SH-SY5Y (cell line): ENCODE results near the gene AHI1.

Source experiments
- GATA2 ChIP-seq: IDR thresholded peaks from 2 replicates; pipeline ENCODE4 v1.6.1; 2011; ENCODE audit warnings: mild to moderate bottlenecking, low read depth, low read length
- GATA3 ChIP-seq: IDR thresholded peaks from 2 replicates; pipeline ENCODE4 v1.6.1; 2011; ENCODE audit warnings: low read depth, mild to moderate bottlenecking, low read length, moderate library complexity

DNA sequence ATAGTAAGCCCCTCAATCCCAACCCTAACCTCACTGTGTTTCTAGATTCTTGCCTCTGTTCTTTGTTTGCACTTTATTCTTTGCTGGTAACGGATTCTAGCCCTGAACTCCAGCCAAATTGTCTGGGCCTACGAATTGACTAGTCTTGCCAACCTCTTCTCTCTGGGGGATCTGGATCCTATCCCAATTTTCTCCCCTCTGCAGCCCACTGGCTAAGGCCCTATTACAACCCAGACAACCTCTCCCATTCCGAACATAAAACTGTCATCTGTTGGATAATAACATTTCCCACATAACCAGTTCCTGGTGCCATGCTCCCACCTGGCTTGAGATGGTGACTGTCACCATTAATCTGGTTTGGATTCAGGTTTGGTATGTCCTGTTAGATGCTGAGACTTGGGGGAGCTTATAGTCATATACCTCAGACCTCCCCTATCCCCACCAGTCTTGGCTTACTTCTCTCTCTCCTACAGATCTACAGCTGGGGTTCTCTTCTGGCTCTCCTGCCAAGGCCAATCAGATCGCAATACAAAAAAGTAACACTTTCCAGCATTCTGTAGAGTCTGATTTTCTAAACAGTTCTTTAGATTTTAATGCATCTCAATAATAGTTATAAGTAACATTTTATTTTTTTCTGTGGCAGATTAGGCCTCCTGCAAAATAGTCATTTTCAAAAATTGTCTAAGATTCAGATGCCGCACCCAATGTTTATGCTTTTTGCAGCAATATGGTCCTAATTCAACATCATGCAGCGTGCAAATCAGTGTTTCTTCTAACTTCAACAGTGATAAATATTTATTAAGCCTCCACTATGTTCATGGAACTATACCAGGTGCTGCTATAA is 29.8 kb upstream of the AHI1 start:
- no peak for TF ChIP-seq GATA2
- TF ChIP-seq GATA3, result no peak
